Measurements from ENCODE around the gene SEMA3F. TPM values are rescaled to one million over a fixed set of nuclear protein-coding genes. Genes with fewer than 3 reads are reported as not detected.

SEMA3F gene
- total RNA-seq, 2 donors from 2014 or later = 44.8 to 63.2 TPM

DNA sequence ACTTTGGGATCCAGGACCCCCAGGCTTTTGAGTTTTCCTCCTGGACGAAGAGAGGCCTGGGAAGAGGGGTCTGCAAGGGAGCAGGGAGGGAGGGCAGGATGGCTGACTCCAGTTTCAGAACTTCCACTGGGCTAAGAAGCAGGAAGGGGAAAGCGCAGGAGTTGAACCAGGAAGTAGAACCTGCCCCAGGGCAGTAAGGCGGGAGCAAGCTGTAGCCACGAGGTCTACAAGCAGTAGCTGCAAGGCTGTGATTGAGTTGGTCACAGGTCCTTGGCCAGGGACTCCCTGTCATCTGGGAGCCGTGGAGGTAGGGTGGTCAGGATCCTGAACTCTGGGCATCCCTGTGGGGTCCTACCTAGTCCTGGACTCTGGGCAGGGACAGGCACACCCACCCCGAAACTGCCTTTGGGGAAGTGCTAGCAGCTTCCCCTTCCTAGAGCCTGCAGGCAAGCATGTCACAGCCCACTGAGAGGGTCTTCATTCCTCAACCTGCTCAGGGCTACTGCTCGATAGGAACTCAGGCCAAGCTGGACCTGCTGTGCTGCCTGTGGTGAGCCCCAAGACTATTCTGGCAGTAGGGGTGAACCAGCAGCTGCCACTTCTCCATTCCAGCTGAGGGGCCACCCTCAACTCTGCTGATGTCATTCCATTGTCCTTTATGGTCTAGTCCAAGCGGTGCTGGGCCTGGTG is 75.1 kb downstream of the SEMA3F start:
- no peak overlapping the region for H3K9ac ChIP-seq (ENCODE audit: extremely low read depth, low read length, poor library complexity, severe bottlenecking)
- no peaks in the 10 kb centered on the region for H3K27me3 ChIP-seq (ENCODE audit: control insufficient read depth, insufficient read depth, low read length, poor library complexity, severe bottlenecking)
- no peak for DNase-seq
- H3K9me3 ChIP-seq (ENCODE audit: control insufficient read depth, low read length) = no peaks in the 10 kb centered on the region
- H3K27me3 Mint-ChIP-seq (ENCODE audit: insufficient read depth) = peaks cover 13% of the 10 kb centered on the region
- no peaks in the 10 kb centered on the region for H3K36me3 Mint-ChIP-seq (ENCODE audit: low read depth)
- TF ChIP-seq, protein P1, sequence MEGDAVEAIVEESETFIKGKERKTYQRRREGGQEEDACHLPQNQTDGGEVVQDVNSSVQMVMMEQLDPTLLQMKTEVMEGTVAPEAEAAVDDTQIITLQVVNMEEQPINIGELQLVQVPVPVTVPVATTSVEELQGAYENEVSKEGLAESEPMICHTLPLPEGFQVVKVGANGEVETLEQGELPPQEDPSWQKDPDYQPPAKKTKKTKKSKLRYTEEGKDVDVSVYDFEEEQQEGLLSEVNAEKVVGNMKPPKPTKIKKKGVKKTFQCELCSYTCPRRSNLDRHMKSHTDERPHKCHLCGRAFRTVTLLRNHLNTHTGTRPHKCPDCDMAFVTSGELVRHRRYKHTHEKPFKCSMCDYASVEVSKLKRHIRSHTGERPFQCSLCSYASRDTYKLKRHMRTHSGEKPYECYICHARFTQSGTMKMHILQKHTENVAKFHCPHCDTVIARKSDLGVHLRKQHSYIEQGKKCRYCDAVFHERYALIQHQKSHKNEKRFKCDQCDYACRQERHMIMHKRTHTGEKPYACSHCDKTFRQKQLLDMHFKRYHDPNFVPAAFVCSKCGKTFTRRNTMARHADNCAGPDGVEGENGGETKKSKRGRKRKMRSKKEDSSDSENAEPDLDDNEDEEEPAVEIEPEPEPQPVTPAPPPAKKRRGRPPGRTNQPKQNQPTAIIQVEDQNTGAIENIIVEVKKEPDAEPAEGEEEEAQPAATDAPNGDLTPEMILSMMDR (conservative IDR thresholded peaks at IDR 0.05) = no peak
- no peak overlapping the region for H3K27ac ChIP-seq (ENCODE audit: low read depth, low read length)
- H3K4me1 ChIP-seq (ENCODE audit: control insufficient read depth, insufficient read depth, low read length) = no peaks in the 10 kb centered on the region
- H3K9me3 Mint-ChIP-seq = no peaks in the 10 kb centered on the region
- H3K36me3 ChIP-seq (ENCODE audit: control insufficient read depth, insufficient read depth, low read length) = no peaks in the 10 kb centered on the region
- peaks cover 17% of the 10 kb centered on the region for H3K4me1 Mint-ChIP-seq
- H3K4me3 ChIP-seq (ENCODE audit: low read length) = no peak overlapping the region
- 93% methylated on average over 7 to 8 of the region's 8 CpGs for WGBS, 2 experiments (ENCODE audit: insufficient coverage in 1 of 2, insufficient read length in 1 of 2)
- no peak overlapping the region for H3K27ac Mint-ChIP-seq
- no peak overlapping the region for H3K4me3 Mint-ChIP-seq

DNA sequence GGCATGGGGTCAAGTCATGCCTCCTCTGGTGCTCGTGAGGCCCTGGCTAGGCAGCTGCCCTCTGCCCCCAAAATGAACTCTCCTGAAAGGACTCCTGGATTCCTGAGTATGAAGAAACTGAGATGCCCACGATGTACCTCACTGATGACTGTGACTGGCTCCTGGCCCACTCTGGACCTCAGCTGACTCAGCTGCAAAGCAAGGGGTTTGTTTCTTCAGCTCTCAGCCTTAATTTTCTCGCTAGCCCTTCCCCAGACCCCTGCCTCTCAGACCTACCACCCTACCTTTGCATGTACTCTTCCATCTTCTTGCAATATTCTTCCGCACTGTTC is 75.6 kb downstream of the SEMA3F start:
- Histone ChIP-seq H3K4me3 (ENCODE audit: low read length) (no peak overlapping the region), H3K27me3 (ENCODE audit: control insufficient read depth, insufficient read depth, low read length, poor library complexity, severe bottlenecking) (no peaks in the 10 kb centered on the region), H3K36me3 (ENCODE audit: control insufficient read depth, insufficient read depth, low read length) (no peaks in the 10 kb centered on the region), H3K9me3 (ENCODE audit: control insufficient read depth, low read length) (no peaks in the 10 kb centered on the region), H3K4me1 (ENCODE audit: control insufficient read depth, insufficient read depth, low read length) (no peaks in the 10 kb centered on the region), H3K27ac (ENCODE audit: low read depth, low read length) (no peak overlapping the region), H3K9ac (ENCODE audit: extremely low read depth, low read length, poor library complexity, severe bottlenecking) (no peak overlapping the region)
- no peak for DNase-seq
- no peak overlapping the region for H3K4me3 Mint-ChIP-seq
- H3K27me3 Mint-ChIP-seq (ENCODE audit: insufficient read depth) = peaks cover 10% of the 10 kb centered on the region
- peaks cover 17% of the 10 kb centered on the region for H3K4me1 Mint-ChIP-seq
- H3K27ac Mint-ChIP-seq = no peak overlapping the region
- TF ChIP-seq, protein P1 (conservative IDR thresholded peaks at IDR 0.05) = no peak
- WGBS, 2 experiments (ENCODE audit: insufficient coverage in 1 of 2, insufficient read length in 1 of 2) = 93 to 100% methylated on average over 4 of the region's 4 CpGs
- no peaks in the 10 kb centered on the region for H3K9me3 Mint-ChIP-seq
- H3K36me3 Mint-ChIP-seq (ENCODE audit: low read depth) = no peaks in the 10 kb centered on the region

DNA sequence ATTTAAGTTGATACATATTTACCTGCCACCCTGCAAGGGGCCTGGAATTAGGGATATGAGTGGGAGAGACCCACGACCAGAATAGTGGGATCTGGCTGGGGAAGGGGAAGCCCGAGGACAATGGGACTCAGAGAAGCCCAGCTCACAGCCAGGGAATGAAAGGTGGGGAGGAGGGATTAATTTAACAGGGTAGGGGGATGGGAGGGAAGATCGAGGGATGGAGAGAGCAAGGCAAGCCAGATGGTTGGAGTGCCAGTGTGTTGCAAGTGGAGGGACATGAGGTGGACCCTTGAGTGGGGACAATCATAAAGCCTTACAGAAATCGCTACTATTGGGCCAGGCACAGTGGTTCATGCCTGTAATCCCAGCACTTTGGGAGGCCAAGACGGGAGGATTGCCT is 76.5 kb downstream of the SEMA3F start:
- H3K9me3 ChIP-seq (ENCODE audit: control insufficient read depth, low read length) = no peaks in the 10 kb centered on the region
- H3K4me1 ChIP-seq (ENCODE audit: control insufficient read depth, insufficient read depth, low read length) = no peaks in the 10 kb centered on the region
- H3K27ac Mint-ChIP-seq = no peak overlapping the region
- TF ChIP-seq, protein P1 (conservative IDR thresholded peaks at IDR 0.05) = no peak
- H3K27me3 Mint-ChIP-seq (ENCODE audit: insufficient read depth) = peaks cover 5% of the 10 kb centered on the region
- no peak overlapping the region for H3K4me3 ChIP-seq (ENCODE audit: low read length)
- 73 to 76% methylated on average over 4 to 5 of the region's 5 CpGs for WGBS, 2 experiments (ENCODE audit: insufficient coverage in 1 of 2, insufficient read length in 1 of 2)
- no peaks in the 10 kb centered on the region for H3K9me3 Mint-ChIP-seq
- H3K4me1 Mint-ChIP-seq = peaks cover 16% of the 10 kb centered on the region
- H3K36me3 Mint-ChIP-seq (ENCODE audit: low read depth) = no peaks in the 10 kb centered on the region
- no peaks in the 10 kb centered on the region for H3K36me3 ChIP-seq (ENCODE audit: control insufficient read depth, insufficient read depth, low read length)
- no peak overlapping the region for H3K9ac ChIP-seq (ENCODE audit: extremely low read depth, low read length, poor library complexity, severe bottlenecking)
- no peak for DNase-seq
- H3K27me3 ChIP-seq (ENCODE audit: control insufficient read depth, insufficient read depth, low read length, poor library complexity, severe bottlenecking) = no peaks in the 10 kb centered on the region
- no peak overlapping the region for H3K4me3 Mint-ChIP-seq
- no peak overlapping the region for H3K27ac ChIP-seq (ENCODE audit: low read depth, low read length)
